Prostate gland (tissue), 2 donors: Measurements from ENCODE around the gene ADNP.

Experiments used
- CTCF ChIP-seq, 4 experiments: fragments of 200-600 bp in 2 of 4; fragments of 450-650 bp in 2 of 4; sonication (generic) in 2 of 4; IDR thresholded peaks; 1 replicate in 3 of 4; 2 replicates in 1 of 4; pipeline ENCODE4 v1.5.1; 2016 to 2019; ENCODE audit warnings: antibody characterized with exemption in 4 of 4, mild to moderate bottlenecking in 2 of 4, moderate library complexity in 2 of 4
- POLR2A ChIP-seq: fragments of 450-650 bp; IDR thresholded peaks from one replicate; pipeline ENCODE4 v1.6.1; 2016; ENCODE audit warnings: antibody characterized with exemption, mild to moderate bottlenecking
- POLR2AphosphoS5 ChIP-seq: sonication (generic); formaldehyde crosslinking; IDR thresholded peaks from one replicate; pipeline ENCODE4 v1.6.1; 2017; ENCODE audit warnings: antibody characterized with exemption

- TF ChIP-seq CTCF (IDR thresholded peaks at IDR 0.05) (no peak), POLR2AphosphoS5 (no peak), POLR2A (no peak)
Observed at GRCh38 chr20:50886184-50886790, 45.0 kb downstream of the ADNP start.
